Ishikawa (cell line): ENCODE results near the gene CREB3L2.

Experiments
- CEBPB ChIP-seq: IDR thresholded peaks from 2 replicates; pipeline ENCODE4 v1.6.1; 2012
- CREB1 ChIP-seq: IDR thresholded peaks from 2 replicates; pipeline ENCODE4 v1.6.1; 2012; ENCODE audit warnings: low read depth
- EGR1 ChIP-seq: IDR thresholded peaks from 2 replicates; pipeline ENCODE4 v1.6.1; 2012
- EP300 ChIP-seq: IDR thresholded peaks from 2 replicates; pipeline ENCODE4 v1.6.1; 2012; ENCODE audit warnings: borderline replicate concordance
- FOXM1 ChIP-seq: IDR thresholded peaks from 2 replicates; pipeline ENCODE4 v1.6.1; 2012; ENCODE audit warnings: low read depth, borderline replicate concordance
- NFIC ChIP-seq: IDR thresholded peaks from 2 replicates; pipeline ENCODE4 v1.6.1; 2012
- RAD21 ChIP-seq: IDR thresholded peaks from 2 replicates; pipeline ENCODE4 v1.6.1; 2012; ENCODE audit warnings: low read depth
- TAF1 ChIP-seq: IDR thresholded peaks from 2 replicates; pipeline ENCODE4 v1.6.1; 2012; ENCODE audit warnings: low read depth, mild to moderate bottlenecking
- TCF12 ChIP-seq: IDR thresholded peaks from 2 replicates; pipeline ENCODE4 v1.6.1; 2012; ENCODE audit warnings: low read depth
- TEAD4 ChIP-seq: IDR thresholded peaks from 2 replicates; pipeline ENCODE4 v1.6.1; 2012
- YY1 ChIP-seq: IDR thresholded peaks from 2 replicates; pipeline ENCODE4 v1.6.1; 2012; ENCODE audit warnings: low read depth
- ZBTB7A ChIP-seq: IDR thresholded peaks from 2 replicates; pipeline ENCODE4 v1.6.1; 2012; ENCODE audit warnings: low read depth
- TF ChIP-seq, protein P1 (sequence below): IDR thresholded peaks from 2 replicates; pipeline ENCODE4 v1.6.1; 2012; ENCODE audit warnings: low read depth, mild to moderate bottlenecking
- TF ChIP-seq, protein P2 (sequence below): IDR thresholded peaks from 2 replicates; pipeline ENCODE4 v1.6.1; 2012
- TF ChIP-seq, protein P3 (sequence below): IDR thresholded peaks from 2 replicates; pipeline ENCODE4 v1.6.1; 2012

The CREB3L2 gene

DNA sequence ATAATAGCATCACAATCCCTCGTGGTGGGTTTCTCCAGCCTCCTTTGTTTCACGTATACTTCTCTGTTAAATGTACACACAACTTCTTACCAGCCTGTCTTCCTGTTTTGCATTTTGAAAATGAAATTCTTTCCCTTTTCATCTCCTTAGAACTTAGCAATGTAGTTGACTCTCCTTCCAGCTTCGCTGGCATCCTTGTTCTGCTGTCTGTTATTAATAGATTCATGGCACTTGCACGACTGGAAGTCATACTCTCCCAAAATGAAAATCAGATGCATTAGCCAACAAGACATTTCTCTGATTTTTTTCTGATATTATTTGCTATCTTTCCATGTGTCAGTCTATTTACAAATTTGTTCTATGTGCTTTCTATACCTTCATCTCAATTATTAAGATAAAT lies 3.0 kb upstream of the CREB3L2 start:
- no peak for TF ChIP-seq TEAD4
- no peak for TF ChIP-seq RAD21
- no peak for TF ChIP-seq TAF1

DNA sequence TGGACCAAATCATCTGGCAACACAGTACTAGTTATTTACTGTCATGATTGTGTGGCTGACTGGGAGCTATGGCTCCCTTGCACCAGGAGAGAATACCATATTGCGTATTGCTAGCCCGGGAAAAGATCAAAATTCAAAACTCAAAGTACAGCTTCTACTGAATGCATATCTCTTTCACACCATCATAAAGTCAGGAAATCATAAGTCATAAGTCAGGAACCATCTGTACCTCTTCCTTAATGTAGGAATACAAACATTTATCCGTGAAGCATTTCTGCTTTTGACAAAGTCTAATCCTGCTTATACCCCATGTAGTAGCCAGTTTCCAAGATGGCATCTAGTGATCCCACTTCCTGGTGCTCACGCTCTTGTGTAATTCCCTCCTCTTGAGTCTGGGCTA lies 2.2 kb upstream of the CREB3L2 start:
- no peak for TF ChIP-seq RAD21
- no peak for TF ChIP-seq EGR1
- TF ChIP-seq TCF12, result no peak
- TF ChIP-seq CEBPB, result no peak
- TF ChIP-seq, protein P1, sequence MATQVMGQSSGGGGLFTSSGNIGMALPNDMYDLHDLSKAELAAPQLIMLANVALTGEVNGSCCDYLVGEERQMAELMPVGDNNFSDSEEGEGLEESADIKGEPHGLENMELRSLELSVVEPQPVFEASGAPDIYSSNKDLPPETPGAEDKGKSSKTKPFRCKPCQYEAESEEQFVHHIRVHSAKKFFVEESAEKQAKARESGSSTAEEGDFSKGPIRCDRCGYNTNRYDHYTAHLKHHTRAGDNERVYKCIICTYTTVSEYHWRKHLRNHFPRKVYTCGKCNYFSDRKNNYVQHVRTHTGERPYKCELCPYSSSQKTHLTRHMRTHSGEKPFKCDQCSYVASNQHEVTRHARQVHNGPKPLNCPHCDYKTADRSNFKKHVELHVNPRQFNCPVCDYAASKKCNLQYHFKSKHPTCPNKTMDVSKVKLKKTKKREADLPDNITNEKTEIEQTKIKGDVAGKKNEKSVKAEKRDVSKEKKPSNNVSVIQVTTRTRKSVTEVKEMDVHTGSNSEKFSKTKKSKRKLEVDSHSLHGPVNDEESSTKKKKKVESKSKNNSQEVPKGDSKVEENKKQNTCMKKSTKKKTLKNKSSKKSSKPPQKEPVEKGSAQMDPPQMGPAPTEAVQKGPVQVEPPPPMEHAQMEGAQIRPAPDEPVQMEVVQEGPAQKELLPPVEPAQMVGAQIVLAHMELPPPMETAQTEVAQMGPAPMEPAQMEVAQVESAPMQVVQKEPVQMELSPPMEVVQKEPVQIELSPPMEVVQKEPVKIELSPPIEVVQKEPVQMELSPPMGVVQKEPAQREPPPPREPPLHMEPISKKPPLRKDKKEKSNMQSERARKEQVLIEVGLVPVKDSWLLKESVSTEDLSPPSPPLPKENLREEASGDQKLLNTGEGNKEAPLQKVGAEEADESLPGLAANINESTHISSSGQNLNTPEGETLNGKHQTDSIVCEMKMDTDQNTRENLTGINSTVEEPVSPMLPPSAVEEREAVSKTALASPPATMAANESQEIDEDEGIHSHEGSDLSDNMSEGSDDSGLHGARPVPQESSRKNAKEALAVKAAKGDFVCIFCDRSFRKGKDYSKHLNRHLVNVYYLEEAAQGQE, result no peak
- no peak for TF ChIP-seq FOXM1
- TF ChIP-seq, protein P2, sequence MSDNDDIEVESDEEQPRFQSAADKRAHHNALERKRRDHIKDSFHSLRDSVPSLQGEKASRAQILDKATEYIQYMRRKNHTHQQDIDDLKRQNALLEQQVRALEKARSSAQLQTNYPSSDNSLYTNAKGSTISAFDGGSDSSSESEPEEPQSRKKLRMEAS, result no peak
- TF ChIP-seq, protein P3, sequence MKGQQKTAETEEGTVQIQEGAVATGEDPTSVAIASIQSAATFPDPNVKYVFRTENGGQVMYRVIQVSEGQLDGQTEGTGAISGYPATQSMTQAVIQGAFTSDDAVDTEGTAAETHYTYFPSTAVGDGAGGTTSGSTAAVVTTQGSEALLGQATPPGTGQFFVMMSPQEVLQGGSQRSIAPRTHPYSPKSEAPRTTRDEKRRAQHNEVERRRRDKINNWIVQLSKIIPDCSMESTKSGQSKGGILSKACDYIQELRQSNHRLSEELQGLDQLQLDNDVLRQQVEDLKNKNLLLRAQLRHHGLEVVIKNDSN, result no peak
- no peak for TF ChIP-seq EP300
- TF ChIP-seq TAF1, result no peak
- TF ChIP-seq YY1, result no peak
- TF ChIP-seq NFIC, result no peak
- no peak for TF ChIP-seq ZBTB7A
- TF ChIP-seq TEAD4, result no peak
- TF ChIP-seq CREB1, result no peak

DNA sequence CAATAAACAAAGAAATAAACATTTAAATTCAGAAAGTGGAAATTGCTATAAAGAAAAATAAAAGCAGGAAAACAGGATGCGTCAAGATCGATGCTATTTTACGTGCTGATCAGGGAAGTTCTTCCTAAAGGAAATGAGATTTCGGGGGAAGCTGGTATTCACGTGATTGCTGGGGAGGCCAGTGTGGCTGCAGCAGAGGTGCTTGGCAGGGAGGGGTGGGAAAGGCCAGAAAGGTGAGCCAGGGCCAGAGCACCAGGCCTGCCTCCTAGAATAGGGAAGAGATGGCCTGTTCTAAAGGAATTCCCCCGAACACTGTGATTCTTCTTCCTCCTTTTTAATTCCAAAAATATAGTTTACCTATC lies 923 bp upstream of the CREB3L2 start:
- TF ChIP-seq RAD21 (no peak), CEBPB (no peak), NFIC (no peak), TEAD4 (no peak), FOXM1 (no peak), EP300 (no peak), TAF1 (no peak), EGR1 (no peak), YY1 (no peak)
- TF ChIP-seq, protein P3, result no peak
- TF ChIP-seq, protein P1, result no peak

DNA sequence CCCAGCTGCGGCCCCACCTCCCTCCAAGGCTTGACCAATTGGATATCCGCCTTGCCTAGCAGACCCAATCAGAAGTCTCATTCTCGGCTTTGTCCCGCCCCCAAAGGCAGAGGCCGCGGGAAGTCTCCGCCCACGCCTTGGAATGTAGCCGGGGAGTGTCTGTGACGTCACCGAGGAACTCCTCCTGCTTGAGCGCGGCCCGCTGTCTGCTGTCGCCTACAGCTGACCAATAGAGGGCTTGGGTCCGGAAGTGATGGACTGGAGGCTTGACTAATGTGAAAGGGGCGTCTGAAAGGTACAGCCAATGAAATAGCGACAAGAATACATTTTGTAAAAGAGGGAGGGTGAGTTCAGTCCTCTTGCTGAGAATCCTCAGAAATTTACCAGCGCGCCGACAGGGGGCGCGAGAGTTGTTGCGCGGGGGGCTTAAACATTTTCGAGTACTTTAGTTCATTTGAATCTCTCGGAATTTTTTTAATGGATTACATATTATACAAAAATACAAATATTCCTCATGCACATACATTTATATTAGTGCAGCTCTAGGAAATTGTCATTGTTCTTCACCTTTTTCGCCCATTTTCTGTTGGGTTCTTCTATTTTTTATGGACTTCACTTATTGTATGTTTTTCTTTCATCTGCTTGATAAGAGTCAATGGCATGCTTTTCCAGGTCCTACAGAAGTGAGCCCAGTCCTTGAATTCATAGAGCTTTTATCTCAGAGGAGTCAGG lies 376 bp upstream of the CREB3L2 start:
- TF ChIP-seq EGR1, result peak; percentile 89
- no peak for TF ChIP-seq EP300
- TF ChIP-seq NFIC, result no peak; the same call in 1 of the 2 replicates
- TF ChIP-seq CEBPB, result no peak
- 0 out of 2 replicates have a peak, but pooled peaks have one; percentile 5 for TF ChIP-seq TAF1
- TF ChIP-seq CREB1, result peak; percentile 72
- TF ChIP-seq YY1, result no peak
- no peak for TF ChIP-seq FOXM1
- TF ChIP-seq, protein P3, result no peak
- TF ChIP-seq RAD21, result peak; percentile 32
- TF ChIP-seq, protein P1, result no peak
- 0 out of 2 replicates have a peak, but pooled peaks have one; percentile 12 for TF ChIP-seq ZBTB7A
- TF ChIP-seq TCF12, result no peak
- TF ChIP-seq, protein P2, result no peak
- TF ChIP-seq TEAD4, result peak; percentile 86
